ENCODE data around the gene SIRT6.
A peak's percentile ranks its signal among the peaks of the same experiment; 100 is the strongest.
"Not testable (repeated sequence)": the region's sequence is repeated elsewhere in the genome, so short reads cannot be mapped to it uniquely, and the experiment has no call there.

SIRT6 gene

DNA sequence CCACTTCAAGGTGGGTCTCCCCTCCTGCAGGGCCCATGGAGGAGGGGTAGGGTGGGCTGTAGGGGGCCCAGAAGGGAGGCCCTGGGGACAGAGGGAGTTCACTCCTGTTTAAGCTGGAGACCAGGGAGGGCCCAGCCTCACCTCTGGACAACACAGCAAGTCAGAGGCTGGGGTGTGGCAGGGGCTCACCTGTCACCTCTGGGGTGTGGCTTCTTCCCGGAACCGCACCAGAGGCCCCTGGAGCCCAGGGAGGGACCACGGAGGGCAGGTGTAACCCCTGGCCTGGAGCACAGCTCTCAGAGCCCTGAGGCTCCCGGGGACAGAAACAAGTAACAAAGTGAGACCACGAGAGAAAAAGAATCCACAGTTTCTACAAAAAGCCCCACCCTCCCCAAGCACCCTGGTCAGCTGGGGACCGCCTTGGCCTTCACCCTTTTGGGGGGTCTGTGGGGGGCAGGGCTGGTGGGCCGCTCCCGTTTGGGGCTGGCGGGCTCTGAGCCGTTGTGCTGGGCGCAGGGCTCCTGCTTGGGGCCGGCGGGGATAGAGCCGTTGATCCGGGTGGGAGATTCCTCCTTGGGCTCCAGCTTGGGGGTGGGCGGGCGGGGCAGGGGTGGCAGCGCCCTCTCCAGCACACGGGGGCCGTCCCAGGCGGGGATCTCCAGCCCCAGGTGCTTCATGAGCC, 8.0 kb downstream of the SIRT6 start:
- DNase-seq (ENCODE audit: low read depth) = no peak

GRCh38 chr19:4173479-4174212, 8.7 kb downstream of the SIRT6 start:
- DNase-seq (ENCODE audit: low read depth) = no peak

- no peak for DNase-seq (ENCODE audit: low read depth)
Observed at GRCh38 chr19:4172861-4173473, 9.4 kb downstream of the SIRT6 start.

DNA sequence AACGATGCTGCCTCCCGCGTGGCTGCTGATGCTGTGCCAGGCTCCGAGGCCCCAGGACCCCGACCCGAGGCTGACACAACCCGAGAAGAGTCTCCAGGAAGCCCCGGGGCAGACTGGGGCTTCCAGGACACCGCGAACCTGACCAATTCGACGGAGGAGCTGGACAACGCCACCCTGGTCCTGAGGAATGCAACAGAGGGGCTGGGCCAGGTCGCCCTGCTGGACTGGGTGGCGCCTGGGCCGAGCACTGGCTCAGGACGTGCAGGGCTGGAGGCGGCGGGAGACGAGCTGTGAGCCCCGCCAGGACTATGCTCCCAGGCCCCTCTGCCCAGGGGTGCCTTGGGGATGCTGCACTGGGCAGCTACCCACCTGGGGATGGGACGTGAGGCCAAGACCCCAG, 10.7 kb downstream of the SIRT6 start:
- no peak for DNase-seq (ENCODE audit: low read depth)

DNA sequence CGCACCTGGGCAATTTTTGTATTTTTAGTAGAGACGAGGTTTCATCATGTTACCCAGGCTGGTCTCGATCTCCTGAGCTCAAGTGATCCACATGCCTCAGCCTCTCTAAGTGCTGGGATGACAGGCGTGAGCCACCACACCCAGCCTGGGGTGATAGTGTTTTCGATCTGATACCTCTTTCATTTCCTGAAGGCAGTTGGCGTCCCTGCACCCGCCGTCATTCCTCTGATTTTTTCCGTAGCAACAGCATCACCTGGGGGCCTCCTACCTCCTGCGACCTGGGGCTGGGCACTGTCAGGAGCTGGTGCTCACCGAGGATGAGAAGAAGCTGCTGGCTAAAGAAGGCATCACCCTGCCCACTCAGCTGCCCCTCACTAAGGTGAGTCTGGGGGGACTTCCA, 18.1 kb downstream of the SIRT6 start:
- no peak for DNase-seq (ENCODE audit: low read depth)

DNA sequence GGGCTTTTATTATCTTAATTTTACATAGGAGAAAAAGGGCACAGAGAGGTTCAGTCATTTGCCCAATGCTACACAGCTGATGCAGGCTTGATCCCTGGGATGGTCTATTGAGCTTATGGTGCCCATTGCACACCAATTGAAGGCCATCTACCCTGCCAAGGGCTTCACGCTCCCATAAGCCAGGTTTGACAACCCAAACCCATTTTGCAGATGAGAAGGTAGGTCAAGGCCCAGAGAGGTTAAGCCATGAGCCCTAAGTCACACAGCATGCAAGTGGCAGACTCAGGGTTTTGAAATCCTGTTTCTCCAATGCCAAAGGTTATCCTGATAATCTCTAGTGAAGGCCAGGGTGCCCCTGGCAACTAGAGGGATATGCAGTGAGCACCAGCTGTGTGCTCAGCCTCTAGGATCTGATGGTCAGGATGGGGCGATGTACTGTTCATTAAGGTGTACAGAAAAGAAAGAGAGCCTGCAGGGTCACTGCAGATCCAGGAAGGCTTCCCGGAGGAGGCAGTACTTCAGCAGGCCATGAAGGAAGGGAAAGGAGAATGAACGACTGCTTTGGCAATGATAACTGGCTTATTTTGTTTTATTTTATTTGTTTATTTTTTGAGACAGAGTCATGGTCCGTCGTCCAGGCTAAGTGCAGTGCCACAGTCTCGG, 20.8 kb downstream of the SIRT6 start:
- no peak for DNase-seq (ENCODE audit: low read depth)

- DNase-seq (ENCODE audit: low read depth) = not testable (repeated sequence)
Observed at GRCh38 chr19:4157971-4158370, 24.4 kb downstream of the SIRT6 start.

DNA sequence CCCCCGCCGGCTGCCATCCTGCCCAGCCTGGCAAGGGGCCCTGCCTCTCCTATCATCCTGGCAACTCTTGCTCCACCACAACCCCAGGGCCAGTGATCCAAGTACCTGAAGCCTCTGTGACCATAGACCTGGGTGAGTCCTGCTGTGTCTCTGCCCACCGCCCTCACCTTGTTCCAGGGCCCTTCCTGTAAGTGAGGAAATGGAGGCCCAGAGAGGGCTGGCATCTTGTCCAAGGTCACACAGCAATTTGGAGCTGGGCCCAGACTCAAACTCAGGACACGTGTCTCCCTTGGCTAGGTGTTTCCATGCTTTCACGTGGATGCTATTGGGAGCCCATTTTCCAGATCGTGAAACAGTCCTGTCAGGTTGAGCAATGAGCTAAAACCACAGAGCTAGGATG, 25.2 kb downstream of the SIRT6 start:
- DNase-seq (ENCODE audit: low read depth) = no peak

- DNase-seq (ENCODE audit: low read depth) = no peak
Observed at GRCh38 chr19:4154571-4155312, 27.6 kb downstream of the SIRT6 start.

GRCh38 chr19:4152241-4152998, 29.9 kb downstream of the SIRT6 start:
- DNase-seq (ENCODE audit: low read depth) = no peak

DNA sequence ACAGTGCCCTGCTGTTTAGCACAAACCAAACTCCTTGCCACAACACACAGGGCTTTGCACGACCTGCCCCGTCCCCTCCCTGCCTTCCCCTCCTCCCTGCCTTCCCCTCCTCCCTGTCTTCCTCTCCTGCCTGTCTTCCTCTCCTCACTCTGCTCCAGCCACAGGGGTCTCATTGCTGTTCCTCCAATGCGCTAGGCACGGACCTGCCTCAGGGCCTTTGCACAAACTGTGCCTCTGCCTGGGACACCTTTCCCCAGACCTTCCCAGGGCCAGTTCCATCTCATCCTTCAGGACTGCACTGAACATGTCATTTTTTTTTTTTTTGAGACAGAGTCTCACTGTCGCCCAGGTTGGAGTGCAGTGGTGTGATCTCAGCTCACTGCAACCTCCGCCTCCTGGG, 30.7 kb downstream of the SIRT6 start:
- DNase-seq (ENCODE audit: low read depth) = no peak

GRCh38 chr19:4149518-4150288, 32.7 kb downstream of the SIRT6 start:
- no peak for DNase-seq (ENCODE audit: low read depth)

DNA sequence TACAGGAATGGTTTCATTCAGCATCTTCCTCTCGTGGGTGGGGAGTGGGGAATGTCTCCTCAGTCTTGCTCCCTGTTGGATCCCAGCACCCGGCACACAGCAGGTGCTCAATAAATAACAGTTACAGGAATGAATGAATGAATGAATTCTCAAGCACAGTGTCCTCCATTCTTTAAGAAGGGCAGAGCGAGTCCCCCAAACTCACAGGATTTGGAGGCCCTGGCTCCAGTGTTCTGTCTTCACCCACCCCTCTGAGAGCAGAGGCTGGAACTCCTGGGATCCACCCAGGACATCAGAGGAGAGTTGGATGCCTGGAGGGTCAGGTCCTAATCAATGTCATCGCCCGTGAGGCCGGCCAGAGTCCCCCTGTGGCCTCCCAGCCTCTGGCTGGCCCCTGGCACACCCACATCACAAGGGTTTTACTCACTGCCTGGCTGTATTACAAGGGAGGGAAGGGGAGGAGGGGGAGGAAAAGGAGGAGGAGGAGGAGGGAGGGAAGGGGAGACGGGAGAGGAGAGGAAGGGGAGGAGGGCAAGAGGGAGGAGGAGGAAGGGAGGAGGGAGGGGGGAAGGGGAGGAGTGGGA, 37.6 kb downstream of the SIRT6 start:
- DNase-seq (ENCODE audit: low read depth) = peak; percentile 53

DNA sequence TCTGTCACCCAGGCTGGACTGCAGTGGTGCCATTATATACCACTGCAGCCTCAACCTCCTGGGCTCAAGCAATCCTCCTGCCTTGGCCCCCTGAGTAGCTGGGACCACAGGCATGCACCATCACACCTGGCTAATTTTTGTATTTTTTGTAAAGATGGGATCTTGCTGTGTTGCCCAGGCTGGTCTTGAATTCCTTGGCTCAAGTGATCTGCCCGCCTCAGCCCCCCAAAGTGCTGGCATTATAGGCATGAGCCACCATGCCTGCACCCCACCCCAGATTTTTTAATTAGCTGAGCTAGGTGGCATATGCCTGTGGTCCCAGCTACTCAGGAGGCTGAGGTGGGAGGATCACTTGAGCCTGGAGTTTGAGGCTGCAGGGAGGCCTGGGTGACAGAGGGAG, 39.4 kb downstream of the SIRT6 start:
- DNase-seq (ENCODE audit: low read depth) = not testable (repeated sequence)

GRCh38 chr19:4140237-4140711, 42.1 kb downstream of the SIRT6 start:
- peak; percentile 38 for DNase-seq (ENCODE audit: low read depth)

GRCh38 chr19:4139614-4140236, 42.6 kb downstream of the SIRT6 start:
- no peak for DNase-seq (ENCODE audit: low read depth)

GRCh38 chr19:4138445-4138844, 43.9 kb downstream of the SIRT6 start:
- no peak for DNase-seq (ENCODE audit: low read depth)

DNA sequence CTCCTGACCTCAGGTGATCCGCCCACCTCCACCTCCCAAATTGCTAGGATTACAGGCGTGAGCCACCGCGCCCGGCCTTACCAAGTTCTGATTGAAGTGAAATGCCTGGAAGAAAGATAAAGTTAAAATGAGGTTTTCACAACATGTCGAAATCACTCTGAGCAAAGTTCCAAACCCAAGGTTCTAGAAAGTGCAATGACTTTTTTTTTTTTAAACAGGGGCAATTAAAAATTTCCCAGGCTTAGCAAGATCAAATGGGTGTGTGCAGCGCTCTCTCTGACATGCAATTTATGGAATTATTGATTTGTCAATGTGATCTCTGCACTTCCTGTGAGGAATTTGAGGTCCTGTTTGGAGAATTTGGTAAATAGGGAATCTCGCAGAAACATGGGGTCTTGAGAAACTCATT, 45.7 kb downstream of the SIRT6 start:
- DNase-seq (ENCODE audit: low read depth) = no peak

DNA sequence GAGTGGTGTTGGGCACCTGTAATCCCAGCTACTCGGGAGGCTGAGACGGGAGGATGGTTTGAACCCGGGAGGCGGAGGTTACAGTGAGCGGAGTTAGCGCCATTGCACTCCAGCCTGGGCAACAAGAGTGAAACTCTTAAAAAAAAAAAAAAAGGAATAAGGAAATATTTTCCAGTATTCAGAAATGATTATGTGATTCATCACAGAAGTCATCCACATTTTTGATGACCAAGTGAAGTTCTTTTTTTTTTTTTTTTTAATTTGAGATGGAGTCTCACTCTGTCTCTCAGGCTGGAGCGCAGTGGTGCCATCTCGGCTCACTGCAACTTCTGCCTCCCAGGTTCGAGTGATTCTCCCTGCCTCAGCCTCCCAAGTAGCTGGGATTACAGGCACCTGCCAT, 47.0 kb downstream of the SIRT6 start:
- peak; percentile 24 for DNase-seq (ENCODE audit: low read depth)

DNA sequence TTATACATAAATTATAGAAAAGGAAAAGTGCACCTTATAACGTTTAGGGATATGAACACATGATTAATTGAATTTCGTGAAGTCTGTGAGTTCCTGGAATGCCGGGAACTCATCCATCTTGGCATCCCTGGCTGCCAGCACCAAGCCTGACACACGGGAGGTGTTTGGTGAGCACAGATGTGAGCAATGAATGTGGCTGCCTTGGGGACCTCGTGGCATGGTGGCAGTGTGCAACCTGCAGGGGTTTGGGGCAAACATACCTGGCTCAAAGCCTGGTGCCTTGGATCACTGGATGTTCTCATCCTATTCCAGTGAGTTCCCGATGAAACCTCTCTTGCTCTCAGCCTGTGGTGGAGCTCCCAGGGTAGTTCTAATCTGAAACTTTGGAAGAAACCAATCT, 48.0 kb downstream of the SIRT6 start:
- no peak for DNase-seq (ENCODE audit: low read depth)

Data from HS-5 (cell line).